ENCODE measurements around the gene MZB1.

Gene MZB1

GRCh38 chr5:139416651-139417050 lies 26.9 kb upstream of the MZB1 start:
- H3K4me3 ChIP-seq (replicated peaks; ENCODE audit: low read depth, low read length): no peak overlapping the region
- no peak for DNase-seq (ENCODE audit: low read depth)
- TF ChIP-seq CTCF (IDR thresholded peaks at IDR 0.05; ENCODE audit: low read length, missing control alignments): no peak

- no peak for TF ChIP-seq CTCF (IDR thresholded peaks at IDR 0.05; ENCODE audit: low read length, missing control alignments)
- DNase-seq (ENCODE audit: low read depth): no peak
- no peak overlapping the region for H3K4me3 ChIP-seq (replicated peaks; ENCODE audit: low read depth, low read length)
Observed at GRCh38 chr5:139415869-139416268, 26.2 kb upstream of the MZB1 start.

GRCh38 chr5:139415221-139415861 lies 25.6 kb upstream of the MZB1 start:
- TF ChIP-seq CTCF (IDR thresholded peaks at IDR 0.05; ENCODE audit: low read length, missing control alignments): no peak
- DNase-seq (ENCODE audit: low read depth): no peak
- no peak overlapping the region for H3K4me3 ChIP-seq (replicated peaks; ENCODE audit: low read depth, low read length)

- no peak overlapping the region for H3K4me3 ChIP-seq (replicated peaks; ENCODE audit: low read depth, low read length)
- DNase-seq (ENCODE audit: low read depth): no peak
- TF ChIP-seq CTCF (IDR thresholded peaks at IDR 0.05; ENCODE audit: low read length, missing control alignments): no peak
Observed at GRCh38 chr5:139414581-139415130, 24.9 kb upstream of the MZB1 start.

GRCh38 chr5:139413963-139414362 lies 24.2 kb upstream of the MZB1 start:
- no peak for DNase-seq (ENCODE audit: low read depth)
- TF ChIP-seq CTCF (IDR thresholded peaks at IDR 0.05; ENCODE audit: low read length, missing control alignments): no peak
- H3K4me3 ChIP-seq (replicated peaks; ENCODE audit: low read depth, low read length): no peak overlapping the region

GRCh38 chr5:139413153-139413552 lies 23.4 kb upstream of the MZB1 start:
- H3K4me3 ChIP-seq (replicated peaks; ENCODE audit: low read depth, low read length): no peak overlapping the region
- TF ChIP-seq CTCF (IDR thresholded peaks at IDR 0.05; ENCODE audit: low read length, missing control alignments): no peak
- no peak for DNase-seq (ENCODE audit: low read depth)
